Activated naive CD4-positive, alpha-beta T cell treated with anti-CD3 and anti-CD28 coated beads, Interleukin-2, amount 50 U/mL, for 24 hours (primary cell): ENCODE data around the gene SERINC4.
"Not testable (repeated sequence)": the region's sequence is repeated elsewhere in the genome, so short reads cannot be mapped to it uniquely, and the experiment has no call there.

Source experiments
- H3K27ac Mint-ChIP-seq: one replicate; pipeline ENCODE4 v1.8.0; 2021; ENCODE audit warnings: mild to moderate bottlenecking, mixed read lengths
- H3K27me3 Mint-ChIP-seq: one replicate; pipeline ENCODE4 v1.8.0; 2021; ENCODE audit warnings: mixed read lengths
- H3K36me3 Mint-ChIP-seq: one replicate; pipeline ENCODE4 v1.8.0; 2021; ENCODE audit warnings: mixed read lengths
- H3K4me1 Mint-ChIP-seq: one replicate; pipeline ENCODE4 v1.8.0; 2021; ENCODE audit warnings: mixed read lengths
- H3K4me3 Mint-ChIP-seq: one replicate; pipeline ENCODE4 v1.8.0; 2021; ENCODE audit warnings: mild to moderate bottlenecking, mixed read lengths
- H3K9me3 Mint-ChIP-seq: one replicate; pipeline ENCODE4 v1.8.0; 2021; ENCODE audit warnings: mixed read lengths

SERINC4 gene

GRCh38 chr15:43776718-43777266 is 23.2 kb downstream of the SERINC4 start, which contains the start of gene ELL3:
ELL3 (minus strand) TSS chr15:43776966; CDS start chr15:43776901, 65 bp downstream.
- Mint-ChIP-seq H3K27ac (peak within 1 kb of the TSS; percentile 89), H3K4me1 (peaks cover 21% of the 10 kb centered on the region), H3K36me3 (no peaks in the 10 kb centered on the region), H3K9me3 (no peaks in the 10 kb centered on the region), H3K27me3 (no peaks in the 10 kb centered on the region), H3K4me3 (peak within 1 kb of the TSS; percentile 90)

GRCh38 chr15:43776101-43776717 is 23.8 kb downstream of the SERINC4 start:
- Mint-ChIP-seq H3K4me3 (peak overlapping the region; percentile 90), H3K9me3 (no peaks in the 10 kb centered on the region), H3K27ac (no peak overlapping the region), H3K27me3 (no peaks in the 10 kb centered on the region), H3K4me1 (peaks cover 21% of the 10 kb centered on the region), H3K36me3 (no peaks in the 10 kb centered on the region)

GRCh38 chr15:43775411-43775965 is 24.5 kb downstream of the SERINC4 start:
- Mint-ChIP-seq H3K4me3 (no peak overlapping the region), H3K9me3 (no peaks in the 10 kb centered on the region), H3K4me1 (peaks cover 20% of the 10 kb centered on the region), H3K36me3 (peaks cover 3% of the 10 kb centered on the region), H3K27me3 (no peaks in the 10 kb centered on the region), H3K27ac (peak overlapping the region; percentile 17)

- peaks cover 12% of the 10 kb centered on the region for H3K36me3 Mint-ChIP-seq
- H3K4me3 Mint-ChIP-seq = no peak overlapping the region
- H3K4me1 Mint-ChIP-seq = peaks cover 12% of the 10 kb centered on the region
- H3K27ac Mint-ChIP-seq = peak overlapping the region; percentile 23
- H3K9me3 Mint-ChIP-seq = no peaks in the 10 kb centered on the region
- no peaks in the 10 kb centered on the region for H3K27me3 Mint-ChIP-seq
These were observed 26.0 kb downstream of the SERINC4 start for GRCh38 chr15:43774062-43774461.

GRCh38 chr15:43772624-43773023 is 27.4 kb downstream of the SERINC4 start:
- Mint-ChIP-seq H3K27me3 (no peaks in the 10 kb centered on the region), H3K9me3 (no peaks in the 10 kb centered on the region), H3K4me1 (peaks cover 7% of the 10 kb centered on the region), H3K27ac (no peak overlapping the region), H3K4me3 (no peak overlapping the region), H3K36me3 (peaks cover 14% of the 10 kb centered on the region)

GRCh38 chr15:43771816-43772215 is 28.2 kb downstream of the SERINC4 start:
- Mint-ChIP-seq H3K4me1 (no peaks in the 10 kb centered on the region), H3K27ac (no peak overlapping the region), H3K36me3 (peaks cover 14% of the 10 kb centered on the region), H3K4me3 (no peak overlapping the region), H3K9me3 (no peaks in the 10 kb centered on the region), H3K27me3 (no peaks in the 10 kb centered on the region)

GRCh38 chr15:43769584-43770228 is 30.3 kb downstream of the SERINC4 start:
- Mint-ChIP-seq H3K27ac (no peak overlapping the region), H3K4me1 (no peaks in the 10 kb centered on the region), H3K9me3 (no peaks in the 10 kb centered on the region), H3K4me3 (no peak overlapping the region), H3K27me3 (no peaks in the 10 kb centered on the region), H3K36me3 (peaks cover 20% of the 10 kb centered on the region)

GRCh38 chr15:43763819-43764446 is 36.1 kb downstream of the SERINC4 start:
- H3K27ac Mint-ChIP-seq = peak overlapping the region; percentile 68
- H3K4me3 Mint-ChIP-seq = no peak overlapping the region
- peaks cover 24% of the 10 kb centered on the region for H3K36me3 Mint-ChIP-seq
- H3K9me3 Mint-ChIP-seq = no peaks in the 10 kb centered on the region
- peaks cover 10% of the 10 kb centered on the region for H3K4me1 Mint-ChIP-seq
- no peaks in the 10 kb centered on the region for H3K27me3 Mint-ChIP-seq

- no peaks in the 10 kb centered on the region for H3K27me3 Mint-ChIP-seq
- H3K27ac Mint-ChIP-seq = peak overlapping the region; percentile 18
- no peak overlapping the region for H3K4me3 Mint-ChIP-seq
- peaks cover 21% of the 10 kb centered on the region for H3K36me3 Mint-ChIP-seq
- H3K4me1 Mint-ChIP-seq = peaks cover 10% of the 10 kb centered on the region
- no peaks in the 10 kb centered on the region for H3K9me3 Mint-ChIP-seq
These were observed 37.2 kb downstream of the SERINC4 start for GRCh38 chr15:43762824-43763223.

GRCh38 chr15:43751885-43752284 is 48.1 kb downstream of the SERINC4 start:
- Mint-ChIP-seq H3K27me3 (no peaks in the 10 kb centered on the region), H3K36me3 (peaks cover 17% of the 10 kb centered on the region), H3K4me1 (peaks cover 47% of the 10 kb centered on the region), H3K9me3 (no peaks in the 10 kb centered on the region), H3K27ac (peak overlapping the region; percentile 5), H3K4me3 (peak overlapping the region; percentile 27)

GRCh38 chr15:43749690-43750345 is 50.2 kb downstream of the SERINC4 start:
- peaks cover 13% of the 10 kb centered on the region for H3K36me3 Mint-ChIP-seq
- H3K27ac Mint-ChIP-seq = peak overlapping the region; percentile 93
- peaks cover 49% of the 10 kb centered on the region for H3K4me1 Mint-ChIP-seq
- H3K9me3 Mint-ChIP-seq = no peaks in the 10 kb centered on the region
- H3K27me3 Mint-ChIP-seq = no peaks in the 10 kb centered on the region
- H3K4me3 Mint-ChIP-seq = peak overlapping the region; percentile 98

- peaks cover 46% of the 10 kb centered on the region for H3K4me1 Mint-ChIP-seq
- peaks cover 13% of the 10 kb centered on the region for H3K36me3 Mint-ChIP-seq
- H3K9me3 Mint-ChIP-seq = no peaks in the 10 kb centered on the region
- no peaks in the 10 kb centered on the region for H3K27me3 Mint-ChIP-seq
- peak overlapping the region; percentile 79 for H3K27ac Mint-ChIP-seq
- peak overlapping the region; percentile 98 for H3K4me3 Mint-ChIP-seq
These were observed 51.6 kb downstream of the SERINC4 start for GRCh38 chr15:43748376-43748775.

- not testable (repeated sequence) for H3K27me3 Mint-ChIP-seq, H3K9me3 Mint-ChIP-seq, H3K36me3 Mint-ChIP-seq
- Mint-ChIP-seq H3K27ac (peak overlapping the region; percentile 98), H3K4me3 (peak overlapping the region; percentile 98), H3K4me1 (peaks cover 31% of the 10 kb centered on the region)
These were observed 53.1 kb downstream of the SERINC4 start for GRCh38 chr15:43746903-43747309.

GRCh38 chr15:43746245-43746902 is 53.6 kb downstream of the SERINC4 start, which contains the start of gene PDIA3:
PDIA3 (plus strand) TSS chr15:43746438; CDS start chr15:43746540, 102 bp downstream.
- not testable (repeated sequence) for H3K36me3 Mint-ChIP-seq, H3K27me3 Mint-ChIP-seq, H3K9me3 Mint-ChIP-seq
- peaks cover 26% of the 10 kb centered on the region for H3K4me1 Mint-ChIP-seq
- peak within 1 kb of the TSS; percentile 98 for H3K27ac Mint-ChIP-seq
- H3K4me3 Mint-ChIP-seq = peak within 1 kb of the TSS; percentile 98
